H1 (cell line): Measurements from ENCODE around the gene MAPK8. TPM values are rescaled to one million over a fixed set of nuclear protein-coding genes. Genes with fewer than 3 reads are reported as not detected.

Experiments
- CTCF ChIA-PET: fragments of 300-600 bp; sonication (Branson Sonifier 250); formaldehyde crosslinking; loops from one replicate; lab custom pipeline; 2021; ENCODE audit not compliant: partially characterized antibody; lab: Charles Lee
- POLR2A ChIA-PET: fragments of 300-600 bp; sonication (Branson Sonifier 250); formaldehyde crosslinking; loops from one replicate; lab custom pipeline; 2021; ENCODE audit warnings: inconsistent platforms; ENCODE audit not compliant: partially characterized antibody; lab: Charles Lee
- DNase-seq, 2 experiments: peaks; one replicate each; pipeline versions ENCODE4 v3.0.0 to v3.0.0-alpha.2; 2010 to 2022; ENCODE audit warnings: low spot score in 2 of 2, low read depth in 1 of 2, mixed read lengths in 1 of 2
- FAIRE-seq: peaks from 2 replicates; lab custom pipeline; 2011; peaks lifted over from hg19 to GRCh38; lab: Jason Lieb, UNC
- H2AFZ ChIP-seq: 2 replicates; pipeline ENCODE4 v1.8.1; 2012; ENCODE audit warnings: low read length, inconsistent platforms
- H2AK5ac ChIP-seq: 2 replicates; pipeline ENCODE4 v1.6.1; 2013; ENCODE audit warnings: low read depth, low read length
- H2BK120ac ChIP-seq: replicated peaks from 2 replicates; pipeline ENCODE3; 2013; ENCODE audit warnings: low read depth, low read length, inconsistent platforms
- H2BK12ac ChIP-seq: 2 replicates; pipeline ENCODE4 v1.6.1; 2013; ENCODE audit warnings: low read depth, low read length
- H2BK15ac ChIP-seq: 2 replicates; pipeline ENCODE4 v1.6.1; 2013; ENCODE audit warnings: low read length
- H2BK20ac ChIP-seq: 2 replicates; pipeline ENCODE4 v1.6.1; 2013; ENCODE audit warnings: low read length
- H2BK5ac ChIP-seq: 2 replicates; pipeline ENCODE4 v1.6.1; 2013; ENCODE audit warnings: low read depth, low read length
- H3K14ac ChIP-seq: 2 replicates; pipeline ENCODE4 v1.6.1; 2013; ENCODE audit warnings: inconsistent platforms; ENCODE audit not compliant: insufficient read length
- H3K18ac ChIP-seq: 2 replicates; pipeline ENCODE4 v1.6.1; 2013; ENCODE audit warnings: low read length; ENCODE audit errors: extremely low read depth
- H3K23ac ChIP-seq: 2 replicates; pipeline ENCODE4 v1.6.1; 2013; ENCODE audit warnings: inconsistent platforms; ENCODE audit not compliant: insufficient read length
- H3K23me2 ChIP-seq: 2 replicates; pipeline ENCODE4 v1.6.1; 2013; ENCODE audit warnings: low read depth, low read length
- H3K27ac ChIP-seq: 2 replicates; pipeline ENCODE4 v1.6.1; 2011; ENCODE audit warnings: low read depth, low read length, inconsistent platforms
- H3K27me3 ChIP-seq, 4 experiments: replicated peaks in 1 of 4; 1 replicate in 1 of 4; 2 replicates in 3 of 4; pipeline versions ENCODE4 v1.6.1 to v1.8.1; 2011 to 2013; ENCODE audit warnings: low read length in 3 of 4, mild to moderate bottlenecking in 3 of 4, inconsistent platforms in 2 of 4, mixed read lengths in 2 of 4, moderate library complexity in 1 of 4; ENCODE audit not compliant: control insufficient read depth in 3 of 4, insufficient read depth in 3 of 4; ENCODE audit errors: extremely low read depth in 1 of 4
- H3K36me3 ChIP-seq, 4 experiments: 2 replicates each; pipeline versions ENCODE4 v1.6.1 to v1.8.1; 2011 to 2013; ENCODE audit warnings: mild to moderate bottlenecking in 4 of 4, low read length in 3 of 4, moderate library complexity in 2 of 4, control low read depth in 1 of 4, inconsistent platforms in 1 of 4; ENCODE audit not compliant: insufficient read depth in 4 of 4, control insufficient read depth in 2 of 4
- H3K4ac ChIP-seq: replicated peaks from 2 replicates; pipeline ENCODE3; 2013; ENCODE audit warnings: low read length, low read depth, mixed read lengths, inconsistent platforms; ENCODE audit not compliant: insufficient read length
- H3K4me1 ChIP-seq, 4 experiments: replicated peaks in 1 of 4; 1 replicate in 1 of 4; 2 replicates in 3 of 4; pipeline versions ENCODE4 v1.6.1 to v1.8.1; 2011 to 2013; ENCODE audit warnings: low read length in 3 of 4, inconsistent platforms in 2 of 4, mixed read lengths in 1 of 4; ENCODE audit not compliant: insufficient read depth in 4 of 4, control insufficient read depth in 3 of 4
- H3K4me2 ChIP-seq, 2 experiments: 2 replicates each; pipeline versions ENCODE4 v1.6.1 to v1.8.1; 2011 to 2013; ENCODE audit warnings: low read depth in 2 of 2, low read length in 2 of 2, control low read depth in 1 of 2, inconsistent platforms in 1 of 2, mild to moderate bottlenecking in 1 of 2; ENCODE audit not compliant: insufficient read depth in 1 of 2
- H3K4me3 ChIP-seq, 4 experiments: fragments of 200-600, 300-600 bp in 1 of 4; sonication (generic), shearing (Covaris generic), sonication (Bioruptor Twin) in 1 of 4; 2 replicates each; pipeline versions ENCODE4 v1.5.1 to v1.8.1; 2011 to 2016; ENCODE audit warnings: low read length in 4 of 4, low read depth in 3 of 4, control low read depth in 2 of 4, inconsistent platforms in 2 of 4, mild to moderate bottlenecking in 2 of 4, mixed read lengths in 1 of 4, moderate library complexity in 1 of 4; ENCODE audit not compliant: insufficient read depth in 2 of 4; ENCODE audit errors: extremely low read depth in 1 of 4
- H3K56ac ChIP-seq: replicated peaks from 2 replicates; pipeline ENCODE3; 2013; ENCODE audit warnings: low read depth, mild to moderate bottlenecking, mixed read lengths, low read length, inconsistent platforms; ENCODE audit not compliant: insufficient read length
- H3K79me1 ChIP-seq: 2 replicates; pipeline ENCODE4 v1.6.1; 2013; ENCODE audit warnings: low read depth, low read length, control low read depth
- H3K79me2 ChIP-seq, 2 experiments: 2 replicates each; pipeline versions ENCODE4 v1.6.1 to v1.8.1; 2012 to 2013; ENCODE audit warnings: low read length in 2 of 2, mild to moderate bottlenecking in 2 of 2, inconsistent platforms in 1 of 2; ENCODE audit not compliant: insufficient read depth in 2 of 2, control insufficient read depth in 1 of 2
- H3K9ac ChIP-seq, 4 experiments: replicated peaks in 1 of 4; 1 replicate in 1 of 4; 2 replicates in 3 of 4; pipeline versions ENCODE4 v1.6.1 to v1.8.1; 2011 to 2013; ENCODE audit warnings: low read depth in 3 of 4, low read length in 3 of 4, control low read depth in 2 of 4, mild to moderate bottlenecking in 2 of 4, moderate library complexity in 2 of 4, inconsistent platforms in 1 of 4; ENCODE audit errors: extremely low read depth in 1 of 4
- H3K9me3 ChIP-seq, 2 experiments: 2 replicates each; pipeline versions ENCODE4 v1.6.1 to v1.8.1; 2012 to 2013; ENCODE audit warnings: mild to moderate bottlenecking in 2 of 2, moderate library complexity in 2 of 2, control low read depth in 1 of 2, inconsistent platforms in 1 of 2, low read depth in 1 of 2, low read length in 1 of 2, mixed read lengths in 1 of 2; ENCODE audit not compliant: insufficient read depth in 2 of 2
- H4K20me1 ChIP-seq, 2 experiments: replicated peaks in 1 of 2; 2 replicates each; pipeline versions ENCODE3 to v1.8.1; 2011 to 2013; ENCODE audit warnings: inconsistent platforms in 2 of 2, low read length in 2 of 2, mild to moderate bottlenecking in 1 of 2; ENCODE audit not compliant: insufficient read depth in 2 of 2, control insufficient read depth in 1 of 2
- H4K5ac ChIP-seq: 2 replicates; pipeline ENCODE4 v1.6.1; 2013; ENCODE audit warnings: low read length, low read depth, mixed read lengths, inconsistent platforms; ENCODE audit not compliant: insufficient read length
- H4K8ac ChIP-seq: 2 replicates; pipeline ENCODE4 v1.8.0; 2013; ENCODE audit warnings: mild to moderate bottlenecking, moderate library complexity, low read length, inconsistent platforms; ENCODE audit not compliant: insufficient read depth; ENCODE audit errors: extremely low read depth
- H4K91ac ChIP-seq: replicated peaks from 2 replicates; pipeline ENCODE3; 2013; ENCODE audit warnings: low read length, mixed read lengths, inconsistent platforms; ENCODE audit not compliant: insufficient read length
- ASH2L ChIP-seq: fragments of 200-600, 300-600 bp; sonication (generic); IDR thresholded peaks from one replicate; pipeline ENCODE4 v1.7.1; 2017; ENCODE audit warnings: low read length
- EP300 ChIP-seq, 2 experiments: IDR thresholded peaks; 1 replicate in 1 of 2; 2 replicates in 1 of 2; pipeline ENCODE4 v1.6.1; 2011 to 2012; ENCODE audit warnings: low read depth in 2 of 2, low read length in 2 of 2, mild to moderate bottlenecking in 2 of 2, borderline replicate concordance in 1 of 2, inconsistent platforms in 1 of 2, moderate library complexity in 1 of 2
- WGBS, 2 experiments: shearing (Covaris generic) in 1 of 2; methylation state at CpG; one replicate each; pipeline versions ENCODE4 v1.1.6 to v1.1.7; 2013 to 2015; ENCODE audit warnings: low lambda C conversion rate in 2 of 2, mixed read lengths in 2 of 2, inconsistent platforms in 1 of 2, low coverage in 1 of 2, missing lambda C conversion rate in 1 of 2; ENCODE audit not compliant: insufficient replicate concordance in 2 of 2, insufficient coverage in 1 of 2, insufficient read length in 1 of 2; ENCODE audit errors: extremely low coverage in 1 of 2, missing lambda C conversion rate in 1 of 2; 5-methylcytosine and 5-hydroxymethylcytosine counted together
- polyA plus RNA-seq, 7 experiments: library from polyadenylated mRNA; depleted of rRNA in 3 of 7; stranded (reverse) in 5 of 7; unstranded in 2 of 7; fragments of >200 nt in 5 of 7; fragments of 200-250 nt in 2 of 7; gene quantifications; 1 replicate in 5 of 7; 2 replicates in 1 of 7; 4 replicates in 1 of 7; pipeline versions ENCODE4 v1.2.1 to v1.2.3, GENCODE V29; 2011 to 2013; ENCODE audit warnings: missing spikeins in 2 of 7, mixed read lengths in 2 of 7
- total RNA-seq: library from RNA; stranded (reverse); fragmentation: NEBNext Ultra II Directional; extraction: Animal tissue kit (Norgen Biotek cat#: 25700); gene quantifications from 2 replicates; pipeline ENCODE4 v1.2.1, GENCODE V29; 2021

MAPK8 gene
- total and polyA plus RNA-seq, 2 of the 8 experiments (the other 6 are each of a cell fraction or from before 2014, with no cell fraction given), result 23.3 to 71.3 TPM

- no peak overlapping the region for H3K4me3 ChIP-seq
- no peak overlapping the region for H2BK20ac ChIP-seq
- H3K27me3 ChIP-seq, result no peaks in the 10 kb centered on the region
- no peak overlapping the region for H3K4me2 ChIP-seq
- H2AK5ac ChIP-seq, result no peak overlapping the region
- no peak overlapping the region for H4K91ac ChIP-seq
- no peaks in the 10 kb centered on the region for H3K9me3 ChIP-seq
- H3K4me1 ChIP-seq, result no peaks in the 10 kb centered on the region; a peak in 1 of 7 replicates
- no peaks in the 10 kb centered on the region; the same call in 1 of the 2 replicates for H3K79me1 ChIP-seq
- H4K8ac ChIP-seq, result no peak overlapping the region
- no peak overlapping the region for H4K5ac ChIP-seq
- H2AFZ ChIP-seq, result 0 out of 2 replicates have a peak overlapping the region, but pooled peaks have one; percentile 0
- H3K14ac ChIP-seq, result no peak overlapping the region
- H2BK12ac ChIP-seq, result no peak overlapping the region
- H3K79me2 ChIP-seq, result peaks cover 0 to 7% of the 10 kb centered on the region in 2 experiments; a peak in 3 of 4 replicates
- no peaks in the 10 kb centered on the region for H3K36me3 ChIP-seq
- H3K4ac ChIP-seq, result no peak overlapping the region
- no peaks in the 10 kb centered on the region for H4K20me1 ChIP-seq
- no peak overlapping the region for H3K18ac ChIP-seq
- POLR2A ChIA-PET, result no interaction called here
- TF ChIP-seq EP300 (IDR thresholded peaks at IDR 0.05; ENCODE audit: borderline replicate concordance in 1 of 2, low read depth in 2 of 2, low read length in 2 of 2) (no peak), ASH2L (no peak)
- TF ChIP-seq, all 59 proteins: peak for 0
- peaks cover 4% of the 10 kb centered on the region for H3K23me2 ChIP-seq
- CTCF ChIA-PET, result interaction anchor here (1.0 to 4.3 kb wide), 2 partner anchors 13 to 30 kb away, joined by 3 to 21 read pairs; no protein-coding TSS in a partner anchor
- no peak overlapping the region for H3K27ac ChIP-seq
- H2BK120ac ChIP-seq, result no peak overlapping the region
- FAIRE-seq (no peak), DNase-seq (no peak)
- H3K9ac ChIP-seq, result no peak overlapping the region
- H2BK5ac ChIP-seq, result no peak overlapping the region
- H3K23ac ChIP-seq, result no peak overlapping the region
- H2BK15ac ChIP-seq, result 0 out of 2 replicates have a peak overlapping the region, but pooled peaks have one; percentile 49
- WGBS, 2 experiments, result 83% methylated on average over 8 of the region's 8 CpGs; no CpG with 5 or more reads in 1 of the 2 experiments
- H3K56ac ChIP-seq, result no peak overlapping the region
Observed at GRCh38 chr10:48302515-48303476, 3.7 kb upstream of the MAPK8 start.
